Measurements from ENCODE around the gene CUX1. TPM values are rescaled to one million over a fixed set of nuclear protein-coding genes. Genes with fewer than 3 reads are reported as not detected.

The CUX1 gene
- total RNA-seq, 4 donors from 2014 or later: 52.5 to 93.6 (median 63.7) TPM

DNA sequence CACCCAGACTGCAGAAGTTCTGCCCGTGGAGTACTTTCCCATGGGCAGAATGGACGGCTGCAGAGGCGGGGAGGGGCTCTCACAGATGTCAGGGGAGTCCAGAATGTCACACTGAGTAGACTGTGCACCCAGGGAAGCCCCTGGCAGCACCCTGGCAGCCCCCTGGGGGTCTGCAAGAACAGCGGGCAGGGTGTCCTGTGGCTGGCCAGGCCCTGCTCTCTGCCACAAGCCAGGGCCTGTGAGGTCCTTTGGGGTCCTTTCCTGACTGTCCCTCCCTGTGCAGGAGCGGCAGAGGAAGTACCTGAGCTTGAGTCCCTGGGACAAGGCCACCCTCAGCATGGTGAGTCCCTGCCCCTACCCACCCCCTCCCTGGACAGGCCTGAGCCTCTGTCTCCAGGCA lies 463.1 kb downstream of the CUX1 start:
- H3K36me3 ChIP-seq: no peaks in the 10 kb centered on the region
- no peaks in the 10 kb centered on the region for H3K27me3 ChIP-seq
- H3K9me3 ChIP-seq: no peaks in the 10 kb centered on the region
- TF ChIP-seq EP300 (IDR thresholded peaks at IDR 0.05): no peak
- no peak for TF ChIP-seq POLR2AphosphoS5 (IDR thresholded peaks at IDR 0.05)
- TF ChIP-seq, protein P1, sequence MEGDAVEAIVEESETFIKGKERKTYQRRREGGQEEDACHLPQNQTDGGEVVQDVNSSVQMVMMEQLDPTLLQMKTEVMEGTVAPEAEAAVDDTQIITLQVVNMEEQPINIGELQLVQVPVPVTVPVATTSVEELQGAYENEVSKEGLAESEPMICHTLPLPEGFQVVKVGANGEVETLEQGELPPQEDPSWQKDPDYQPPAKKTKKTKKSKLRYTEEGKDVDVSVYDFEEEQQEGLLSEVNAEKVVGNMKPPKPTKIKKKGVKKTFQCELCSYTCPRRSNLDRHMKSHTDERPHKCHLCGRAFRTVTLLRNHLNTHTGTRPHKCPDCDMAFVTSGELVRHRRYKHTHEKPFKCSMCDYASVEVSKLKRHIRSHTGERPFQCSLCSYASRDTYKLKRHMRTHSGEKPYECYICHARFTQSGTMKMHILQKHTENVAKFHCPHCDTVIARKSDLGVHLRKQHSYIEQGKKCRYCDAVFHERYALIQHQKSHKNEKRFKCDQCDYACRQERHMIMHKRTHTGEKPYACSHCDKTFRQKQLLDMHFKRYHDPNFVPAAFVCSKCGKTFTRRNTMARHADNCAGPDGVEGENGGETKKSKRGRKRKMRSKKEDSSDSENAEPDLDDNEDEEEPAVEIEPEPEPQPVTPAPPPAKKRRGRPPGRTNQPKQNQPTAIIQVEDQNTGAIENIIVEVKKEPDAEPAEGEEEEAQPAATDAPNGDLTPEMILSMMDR (IDR thresholded peaks at IDR 0.05): no peak
- TF ChIP-seq POLR2A (IDR thresholded peaks at IDR 0.05): no peak
- H3K4me1 ChIP-seq: peaks cover 9% of the 10 kb centered on the region
- no peak for DNase-seq (ENCODE audit: low spot score in 2 of 2)
- 100% methylated on average over 2 of the region's 5 CpGs for WGBS
- no peak overlapping the region for H3K27ac ChIP-seq
- no peak overlapping the region for H3K4me3 ChIP-seq

DNA sequence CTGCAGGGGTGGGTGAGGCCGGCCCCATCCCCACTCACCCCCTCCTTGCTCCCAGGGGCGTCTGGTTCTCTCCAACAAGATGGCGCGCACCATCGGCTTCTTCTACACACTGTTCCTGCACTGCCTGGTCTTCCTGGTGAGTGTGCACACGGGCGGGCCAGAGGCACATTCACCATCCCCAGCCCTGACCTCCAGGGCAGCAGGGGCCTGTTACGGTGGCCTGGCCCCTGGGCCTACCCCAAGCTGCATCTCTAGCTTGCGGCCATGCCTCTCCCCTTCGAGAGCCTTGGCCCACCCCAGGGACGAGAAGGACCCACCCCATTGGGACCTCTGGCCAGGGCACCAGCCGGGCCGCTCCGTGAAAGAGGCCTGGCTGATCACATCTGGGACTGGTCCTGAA lies 464.4 kb downstream of the CUX1 start:
- WGBS: 93% methylated on average over 13 of the region's 14 CpGs
- TF ChIP-seq POLR2A (IDR thresholded peaks at IDR 0.05) (no peak), EP300 (IDR thresholded peaks at IDR 0.05) (no peak), POLR2AphosphoS5 (IDR thresholded peaks at IDR 0.05) (no peak)
- TF ChIP-seq, protein P1 (IDR thresholded peaks at IDR 0.05): no peak
- H3K9me3 ChIP-seq: no peaks in the 10 kb centered on the region

DNA sequence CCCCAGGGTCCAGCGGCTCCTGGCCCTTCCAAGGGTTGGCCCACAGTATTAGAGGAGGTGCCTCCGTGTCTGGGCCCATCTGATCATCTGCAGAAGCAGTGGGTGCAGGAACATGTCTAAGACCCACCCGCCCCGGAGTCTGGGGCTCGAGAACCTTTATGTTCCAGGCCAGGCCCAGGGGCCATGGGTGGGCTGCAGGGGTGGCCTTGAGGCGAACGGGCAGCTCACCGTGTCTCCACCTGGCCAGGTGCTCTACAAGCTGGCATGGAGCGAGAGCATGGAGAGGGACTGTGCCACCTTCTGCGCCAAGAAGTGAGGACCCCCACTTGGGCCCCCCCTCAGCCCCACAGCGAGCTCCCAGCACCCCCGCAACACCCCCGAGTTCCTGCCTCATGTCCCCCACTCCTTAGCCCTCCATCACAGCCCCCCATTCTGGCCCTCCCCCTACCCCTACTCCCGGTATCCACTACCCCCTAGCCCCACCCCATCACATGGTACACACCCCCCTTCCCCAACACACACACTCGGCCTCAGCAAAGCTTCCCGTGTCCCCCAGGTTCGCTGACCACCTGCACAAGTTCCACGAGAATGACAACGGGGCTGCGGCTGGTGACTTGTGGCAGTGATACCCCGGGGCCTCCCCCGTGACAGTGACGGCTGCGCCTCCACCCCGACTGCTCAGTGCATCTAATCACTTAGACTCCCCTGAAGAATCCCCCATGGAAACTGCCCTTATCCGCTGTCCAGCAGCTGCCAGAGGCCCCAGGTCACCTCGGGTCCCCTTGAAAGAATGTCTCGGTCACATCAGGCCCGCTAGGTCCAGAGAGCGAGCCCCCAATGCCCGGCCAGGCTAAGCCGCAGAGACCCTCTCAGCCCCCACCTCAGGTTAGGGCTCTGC lies 465.3 kb downstream of the CUX1 start:
- H3K4me1 ChIP-seq: peaks cover 26% of the 10 kb centered on the region
- DNase-seq (ENCODE audit: low spot score in 2 of 2): no peak
- H3K9me3 ChIP-seq: no peaks in the 10 kb centered on the region
- no peak overlapping the region for H3K27ac ChIP-seq
- no peaks in the 10 kb centered on the region for H3K27me3 ChIP-seq
- H3K36me3 ChIP-seq: no peaks in the 10 kb centered on the region
- no peak overlapping the region for H3K4me3 ChIP-seq
- TF ChIP-seq, protein P1 (IDR thresholded peaks at IDR 0.05): no peak
- TF ChIP-seq EP300 (IDR thresholded peaks at IDR 0.05) (no peak), POLR2A (IDR thresholded peaks at IDR 0.05) (no peak), POLR2AphosphoS5 (IDR thresholded peaks at IDR 0.05) (no peak)
- 87% methylated on average over 21 of the region's 32 CpGs for WGBS

More for the DNA sequence above, 464.4 kb downstream of the CUX1 start:
- no peaks in the 10 kb centered on the region for H3K36me3 ChIP-seq
- DNase-seq (ENCODE audit: low spot score in 2 of 2): no peak
- H3K27me3 ChIP-seq: no peaks in the 10 kb centered on the region
- no peak overlapping the region for H3K4me3 ChIP-seq
- H3K4me1 ChIP-seq: peaks cover 18% of the 10 kb centered on the region
- no peak overlapping the region for H3K27ac ChIP-seq

DNA sequence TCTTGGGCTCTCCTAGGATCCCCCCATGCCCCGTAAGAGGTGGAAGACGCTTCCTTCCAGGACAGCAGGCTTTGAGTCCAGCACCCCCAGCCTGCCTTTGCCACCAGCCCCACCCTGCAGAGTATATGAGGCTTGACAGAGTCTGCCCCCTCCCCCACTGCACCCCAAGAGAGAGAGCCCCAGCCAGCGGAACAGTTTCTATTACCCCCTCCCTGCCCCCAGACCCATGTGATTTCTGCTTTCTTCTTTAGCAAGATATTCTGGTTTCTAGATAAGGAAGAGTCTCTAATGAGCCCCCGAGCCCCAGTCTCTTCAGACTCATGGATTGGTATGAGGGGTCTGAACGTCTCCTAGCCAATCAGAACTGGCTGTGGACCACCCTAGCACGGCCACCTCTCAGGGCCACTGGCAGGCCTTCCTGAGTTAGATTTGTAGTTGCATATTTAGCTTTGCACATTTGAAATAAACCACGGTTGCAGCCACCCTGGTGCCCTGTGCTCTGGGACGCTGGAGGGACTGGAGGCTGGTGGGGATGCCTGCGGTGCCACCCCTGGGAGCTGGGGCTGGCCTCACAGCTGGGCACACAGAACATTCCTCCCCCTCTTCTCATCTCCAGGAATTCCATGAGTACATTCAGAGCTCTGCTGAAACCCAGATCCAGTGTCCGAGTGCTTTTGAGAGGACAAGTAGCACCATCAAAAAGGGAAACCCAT lies 466.2 kb downstream of the CUX1 start:
- no peaks in the 10 kb centered on the region for H3K27me3 ChIP-seq
- H3K27ac ChIP-seq: no peak overlapping the region
- H3K4me1 ChIP-seq: peaks cover 35% of the 10 kb centered on the region
- H3K36me3 ChIP-seq: no peaks in the 10 kb centered on the region
- no peak for TF ChIP-seq POLR2A (IDR thresholded peaks at IDR 0.05)
- TF ChIP-seq EP300 (IDR thresholded peaks at IDR 0.05): no peak
- no peak for TF ChIP-seq POLR2AphosphoS5 (IDR thresholded peaks at IDR 0.05)
- TF ChIP-seq, protein P1 (IDR thresholded peaks at IDR 0.05): no peak
- WGBS: 70% methylated on average over 6 of the region's 10 CpGs
- no peak overlapping the region for H3K4me3 ChIP-seq
- no peaks in the 10 kb centered on the region for H3K9me3 ChIP-seq
- DNase-seq (ENCODE audit: low spot score in 2 of 2): no peak

DNA sequence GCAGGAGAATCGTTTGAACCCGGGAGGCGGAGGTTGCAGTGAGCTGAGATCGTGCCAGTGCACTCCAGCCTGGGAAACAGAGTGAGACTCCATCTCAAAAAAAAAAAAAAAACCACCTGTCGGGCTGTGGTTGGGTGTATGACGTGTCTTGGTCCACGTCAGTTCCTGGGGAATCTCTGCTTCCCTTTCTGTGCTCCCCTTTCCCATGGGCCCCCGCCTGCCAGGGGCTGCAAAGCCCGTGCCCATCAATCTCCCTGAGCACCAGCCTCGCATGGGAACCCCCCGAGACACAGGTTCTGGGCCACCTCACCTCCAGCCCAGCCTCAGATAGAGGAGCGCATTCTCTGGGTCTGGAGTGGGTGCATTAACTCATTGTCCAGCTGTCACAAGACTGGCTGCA lies 467.0 kb downstream of the CUX1 start:
- Histone ChIP-seq H3K36me3 (no peaks in the 10 kb centered on the region), H3K4me1 (peaks cover 37% of the 10 kb centered on the region), H3K4me3 (no peak overlapping the region), H3K9me3 (no peaks in the 10 kb centered on the region), H3K27me3 (no peaks in the 10 kb centered on the region), H3K27ac (no peak overlapping the region)
- no peak for DNase-seq (ENCODE audit: low spot score in 2 of 2)
- WGBS: 80% methylated on average over 8 of the region's 12 CpGs
- no peak for TF ChIP-seq POLR2A (IDR thresholded peaks at IDR 0.05)
- no peak for TF ChIP-seq POLR2AphosphoS5 (IDR thresholded peaks at IDR 0.05)
- TF ChIP-seq, protein P1 (IDR thresholded peaks at IDR 0.05): no peak
- TF ChIP-seq EP300 (IDR thresholded peaks at IDR 0.05): no peak

Measured in suprapubic skin (tissue), 4 donors.